K562 (cell line): ENCODE data around the gene PNPLA7.

Source experiments
- E2F6 ChIP-seq, 2 experiments: IDR thresholded peaks; 2 replicates each; pipeline ENCODE4 v1.6.1; 2011; ENCODE audit warnings: borderline replicate concordance in 1 of 2, control low read depth in 1 of 2, low read depth in 1 of 2, low read length in 1 of 2, mild to moderate bottlenecking in 1 of 2, mixed read lengths in 1 of 2, moderate library complexity in 1 of 2; ENCODE audit not compliant: insufficient read depth in 1 of 2, insufficient read length in 1 of 2, poor library complexity in 1 of 2, severe bottlenecking in 1 of 2; ENCODE audit errors: extremely low read depth in 1 of 2
- EHMT2 ChIP-seq: fragments of 450-650 bp; IDR thresholded peaks from 2 replicates; pipeline ENCODE4 v1.6.1; 2018; ENCODE audit warnings: antibody characterized with exemption
- IRF2 ChIP-seq: sonication (generic); formaldehyde crosslinking; IDR thresholded peaks from 2 replicates; pipeline ENCODE4 v1.8.1; 2022; ENCODE audit warnings: mild to moderate bottlenecking, missing genetic modification reagents
- MIER1 ChIP-seq: fragments of 450-650 bp; IDR thresholded peaks from 2 replicates; pipeline ENCODE4 v1.6.1; 2016; ENCODE audit warnings: antibody characterized with exemption, mild to moderate bottlenecking, low read depth
- MYNN ChIP-seq, 2 experiments: sonication (generic); formaldehyde crosslinking in 1 of 2; IDR thresholded peaks; 2 replicates each; pipeline versions ENCODE4 v1.5.0 to v1.6.1; 2016 to 2020; ENCODE audit warnings: antibody characterized with exemption in 1 of 2, missing genetic modification reagents in 1 of 2
- NR4A1 ChIP-seq, 2 experiments: fragments of 250-450 bp in 1 of 2; fragments of 450-650 bp in 1 of 2; sonication (Bioruptor Pico) in 1 of 2; IDR thresholded peaks; 2 replicates each; pipeline versions ENCODE4 v1.4.0 to v1.6.1; 2016 to 2020; ENCODE audit warnings: mild to moderate bottlenecking in 2 of 2, missing compliant biosample characterization in 1 of 2, missing genetic modification characterization in 1 of 2, moderate library complexity in 1 of 2
- POLR2A ChIP-seq: fragments of 450-650 bp; conservative IDR thresholded peaks from 2 replicates; pipeline ENCODE4 v1.6.1; 2016
- ZNF282 ChIP-seq: sonication (generic); formaldehyde crosslinking; IDR thresholded peaks from 2 replicates; pipeline ENCODE4 v1.8.1; 2023; ENCODE audit warnings: missing genetic modification reagents
- ZNF639 ChIP-seq, 2 experiments: fragments of 200-800 bp in 1 of 2; sonication (Bioruptor generic) in 1 of 2; sonication (generic) in 1 of 2; formaldehyde crosslinking in 1 of 2; IDR thresholded peaks in 1 of 2; conservative IDR thresholded peaks in 1 of 2; 2 replicates each; pipeline versions ENCODE4 v1.5.0 to v1.6.1; 2016 to 2020; ENCODE audit warnings: missing compliant biosample characterization in 1 of 2, missing genetic modification characterization in 1 of 2, missing genetic modification reagents in 1 of 2
- ZNF780A ChIP-seq: fragments of 250-450 bp; sonication (Bioruptor Pico); IDR thresholded peaks from 2 replicates; pipeline ENCODE4 v1.5.0; 2021; ENCODE audit warnings: mild to moderate bottlenecking

- TF ChIP-seq ZNF639 (CRISPR knock-in tag; conservative IDR thresholded peaks at IDR 0.05 in 1 of 2, IDR thresholded peaks at IDR 0.05 in 1 of 2) = no peak
- TF ChIP-seq ZNF780A (CRISPR knock-in tag) = no peak
- TF ChIP-seq ZNF282 = no peak
- TF ChIP-seq IRF2 (CRISPR knock-in tag) = no peak
- TF ChIP-seq MYNN (IDR thresholded peaks at IDR 0.05) = no peak
- TF ChIP-seq MYNN (CRISPR knock-in tag; IDR thresholded peaks at IDR 0.05) = no peak
- no peak for TF ChIP-seq E2F6 (IDR thresholded peaks at IDR 0.05; ENCODE audit: borderline replicate concordance in 1 of 2, extremely low read depth in 1 of 2, insufficient read depth in 1 of 2, insufficient read length in 1 of 2, low read depth in 1 of 2, low read length in 1 of 2, poor library complexity in 1 of 2, severe bottlenecking in 1 of 2)
- TF ChIP-seq NR4A1 (CRISPR knock-in tag; IDR thresholded peaks at IDR 0.05) = no peak
- no peak for TF ChIP-seq NR4A1 (tag; IDR thresholded peaks at IDR 0.05)
- no peak for TF ChIP-seq POLR2A
- no peak for TF ChIP-seq MIER1
- no peak for TF ChIP-seq EHMT2
Measured at GRCh38 chr9:137501457-137501856, 48.7 kb downstream of the PNPLA7 start.
